Dendritic cell treated with granulocyte-macrophage colony-stimulating factor and Interleukin-4, amounts not matched to agents 40 ng/mL and 50 ng/mL, for 4 days (primary cell): Measurements from ENCODE around the gene CACNA1H.
"Not testable (repeated sequence)": the region's sequence is repeated elsewhere in the genome, so short reads cannot be mapped to it uniquely, and the experiment has no call there.

Source experiments
- H3K27ac Mint-ChIP-seq: one replicate; pipeline ENCODE4 v1.8.0; 2022; ENCODE audit warnings: mild to moderate bottlenecking, mixed read lengths
- H3K27me3 Mint-ChIP-seq: one replicate; pipeline ENCODE4 v1.8.0; 2022; ENCODE audit warnings: mild to moderate bottlenecking, mixed read lengths
- H3K36me3 Mint-ChIP-seq: one replicate; pipeline ENCODE4 v1.8.0; 2022; ENCODE audit warnings: low read depth, mixed read lengths
- H3K4me1 Mint-ChIP-seq: one replicate; pipeline ENCODE4 v1.8.0; 2022; ENCODE audit warnings: low read depth, mixed read lengths
- H3K4me3 Mint-ChIP-seq: one replicate; pipeline ENCODE4 v1.8.0; 2022; ENCODE audit warnings: mild to moderate bottlenecking, moderate library complexity, mixed read lengths
- H3K9me3 Mint-ChIP-seq: one replicate; pipeline ENCODE4 v1.8.0; 2022; ENCODE audit warnings: mixed read lengths
- intact Hi-C: fragments of 100-400 bp; cut with micrococcal nuclease; formaldehyde crosslinking; loops from one replicate; pipeline ENCODE4 v1.15.0; 2022

CACNA1H gene

GRCh38 chr16:1222553-1223354 lies 69.8 kb downstream of the CACNA1H start:
- H3K9me3 Mint-ChIP-seq, result no peaks in the 10 kb centered on the region
- H3K36me3 Mint-ChIP-seq, result no peaks in the 10 kb centered on the region
- no peaks in the 10 kb centered on the region for H3K27me3 Mint-ChIP-seq
- no peaks in the 10 kb centered on the region for H3K4me1 Mint-ChIP-seq
- H3K4me3 Mint-ChIP-seq, result no peak overlapping the region
- no peak overlapping the region for H3K27ac Mint-ChIP-seq
- intact Hi-C loops, result no loop called here

- no peak overlapping the region for H3K4me3 Mint-ChIP-seq
- H3K27me3 Mint-ChIP-seq, result no peaks in the 10 kb centered on the region
- no peaks in the 10 kb centered on the region for H3K4me1 Mint-ChIP-seq
- H3K9me3 Mint-ChIP-seq, result no peaks in the 10 kb centered on the region
- H3K27ac Mint-ChIP-seq, result no peak overlapping the region
- intact Hi-C loops, result no loop called here
- no peaks in the 10 kb centered on the region for H3K36me3 Mint-ChIP-seq
Observed at GRCh38 chr16:1223355-1224214, 70.7 kb downstream of the CACNA1H start.

- no peaks in the 10 kb centered on the region for H3K4me1 Mint-ChIP-seq
- no peaks in the 10 kb centered on the region for H3K36me3 Mint-ChIP-seq
- no peaks in the 10 kb centered on the region for H3K27me3 Mint-ChIP-seq
- no peaks in the 10 kb centered on the region for H3K9me3 Mint-ChIP-seq
- H3K27ac Mint-ChIP-seq, result no peak overlapping the region
- intact Hi-C loops, result no loop called here
- no peak overlapping the region for H3K4me3 Mint-ChIP-seq
Observed at GRCh38 chr16:1224558-1224957, 71.7 kb downstream of the CACNA1H start.

- Mint-ChIP-seq H3K27ac (no peak within 1 kb of the TSS), H3K4me1 (no peaks in the 10 kb centered on the region), H3K27me3 (no peaks in the 10 kb centered on the region), H3K9me3 (no peaks in the 10 kb centered on the region), H3K4me3 (no peak within 1 kb of the TSS), H3K36me3 (no peaks in the 10 kb centered on the region)
- intact Hi-C loops, result no loop called here
Observed at GRCh38 chr16:1225051-1225451, 72.1 kb downstream of the CACNA1H start, which contains the start of gene TPSG1. TPSG1 (minus strand) TSS chr16:1225268; CDS start chr16:1225252, 16 bp downstream.

GRCh38 chr16:1225728-1226311 lies 72.9 kb downstream of the CACNA1H start:
- intact Hi-C loops, H3K4me3 Mint-ChIP-seq, H3K27ac Mint-ChIP-seq, H3K9me3 Mint-ChIP-seq, H3K36me3 Mint-ChIP-seq, H3K27me3 Mint-ChIP-seq, H3K4me1 Mint-ChIP-seq: not testable (repeated sequence)

GRCh38 chr16:1226692-1227091 lies 73.8 kb downstream of the CACNA1H start:
- H3K4me1 Mint-ChIP-seq, H3K27ac Mint-ChIP-seq, H3K4me3 Mint-ChIP-seq, H3K9me3 Mint-ChIP-seq, H3K36me3 Mint-ChIP-seq, intact Hi-C loops, H3K27me3 Mint-ChIP-seq: not testable (repeated sequence)

- intact Hi-C loops, H3K4me1 Mint-ChIP-seq, H3K27ac Mint-ChIP-seq, H3K9me3 Mint-ChIP-seq, H3K36me3 Mint-ChIP-seq, H3K4me3 Mint-ChIP-seq, H3K27me3 Mint-ChIP-seq: not testable (repeated sequence)
Observed at GRCh38 chr16:1228227-1228626, 75.3 kb downstream of the CACNA1H start.

- not testable (repeated sequence) for H3K4me1 Mint-ChIP-seq, H3K27ac Mint-ChIP-seq, H3K9me3 Mint-ChIP-seq
Observed at GRCh38 chr16:1229476-1229875, 76.6 kb downstream of the CACNA1H start.

GRCh38 chr16:1230084-1230470 lies 77.2 kb downstream of the CACNA1H start, which contains the start of gene TPSB2:
TPSB2 (minus strand) TSS chr16:1230184; CDS start chr16:1229951, 233 bp downstream.
- intact Hi-C loops, result not testable (repeated sequence)

More at GRCh38 chr16:1229476-1229875, 76.6 kb downstream of the CACNA1H start:
- H3K36me3 Mint-ChIP-seq, intact Hi-C loops, H3K4me3 Mint-ChIP-seq, H3K27me3 Mint-ChIP-seq: not testable (repeated sequence)

GRCh38 chr16:1230471-1231212 lies 77.7 kb downstream of the CACNA1H start:
- H3K4me1 Mint-ChIP-seq, H3K36me3 Mint-ChIP-seq, intact Hi-C loops, H3K27me3 Mint-ChIP-seq, H3K27ac Mint-ChIP-seq, H3K4me3 Mint-ChIP-seq, H3K9me3 Mint-ChIP-seq: not testable (repeated sequence)

More at GRCh38 chr16:1230084-1230470, 77.2 kb downstream of the CACNA1H start, which contains the start of gene TPSB2:
- not testable (repeated sequence) for H3K27ac Mint-ChIP-seq, H3K4me1 Mint-ChIP-seq, H3K36me3 Mint-ChIP-seq, H3K9me3 Mint-ChIP-seq, H3K4me3 Mint-ChIP-seq, H3K27me3 Mint-ChIP-seq

- H3K36me3 Mint-ChIP-seq, H3K4me3 Mint-ChIP-seq, H3K4me1 Mint-ChIP-seq, H3K27ac Mint-ChIP-seq, H3K27me3 Mint-ChIP-seq, H3K9me3 Mint-ChIP-seq, intact Hi-C loops: not testable (repeated sequence)
Observed at GRCh38 chr16:1231301-1231700, 78.4 kb downstream of the CACNA1H start.

- H3K4me1 Mint-ChIP-seq, H3K27ac Mint-ChIP-seq, H3K36me3 Mint-ChIP-seq, H3K9me3 Mint-ChIP-seq, intact Hi-C loops, H3K27me3 Mint-ChIP-seq, H3K4me3 Mint-ChIP-seq: not testable (repeated sequence)
Observed at GRCh38 chr16:1232049-1232748, 79.3 kb downstream of the CACNA1H start.

- H3K4me1 Mint-ChIP-seq, H3K9me3 Mint-ChIP-seq, H3K27ac Mint-ChIP-seq, H3K27me3 Mint-ChIP-seq, H3K4me3 Mint-ChIP-seq, H3K36me3 Mint-ChIP-seq, intact Hi-C loops: not testable (repeated sequence)
Observed at GRCh38 chr16:1236659-1237058, 83.8 kb downstream of the CACNA1H start.
